ENCODE results near the gene DCLK1. TPM values are rescaled to one million over a fixed set of nuclear protein-coding genes. Genes with fewer than 3 reads are reported as not detected.

The DCLK1 gene
- total RNA-seq, 2 donors from 2014 or later = 3.8 to 3.9 TPM

GRCh38 chr13:35785576-35786303, 345.4 kb downstream of the DCLK1 start:
- Histone ChIP-seq H3K4me1 (replicated peaks) (no peaks in the 10 kb centered on the region), H3K36me3 (no peaks in the 10 kb centered on the region), H3K27me3 (replicated peaks; ENCODE audit: insufficient read depth) (no peaks in the 10 kb centered on the region), H3K27ac (no peak overlapping the region), H3K4me3 (no peak overlapping the region), H3K9me3 (no peaks in the 10 kb centered on the region)
- no peak for TF ChIP-seq POLR2A (IDR thresholded peaks at IDR 0.05)
- no peak for TF ChIP-seq POLR2AphosphoS5 (IDR thresholded peaks at IDR 0.05)
- TF ChIP-seq, protein P1, sequence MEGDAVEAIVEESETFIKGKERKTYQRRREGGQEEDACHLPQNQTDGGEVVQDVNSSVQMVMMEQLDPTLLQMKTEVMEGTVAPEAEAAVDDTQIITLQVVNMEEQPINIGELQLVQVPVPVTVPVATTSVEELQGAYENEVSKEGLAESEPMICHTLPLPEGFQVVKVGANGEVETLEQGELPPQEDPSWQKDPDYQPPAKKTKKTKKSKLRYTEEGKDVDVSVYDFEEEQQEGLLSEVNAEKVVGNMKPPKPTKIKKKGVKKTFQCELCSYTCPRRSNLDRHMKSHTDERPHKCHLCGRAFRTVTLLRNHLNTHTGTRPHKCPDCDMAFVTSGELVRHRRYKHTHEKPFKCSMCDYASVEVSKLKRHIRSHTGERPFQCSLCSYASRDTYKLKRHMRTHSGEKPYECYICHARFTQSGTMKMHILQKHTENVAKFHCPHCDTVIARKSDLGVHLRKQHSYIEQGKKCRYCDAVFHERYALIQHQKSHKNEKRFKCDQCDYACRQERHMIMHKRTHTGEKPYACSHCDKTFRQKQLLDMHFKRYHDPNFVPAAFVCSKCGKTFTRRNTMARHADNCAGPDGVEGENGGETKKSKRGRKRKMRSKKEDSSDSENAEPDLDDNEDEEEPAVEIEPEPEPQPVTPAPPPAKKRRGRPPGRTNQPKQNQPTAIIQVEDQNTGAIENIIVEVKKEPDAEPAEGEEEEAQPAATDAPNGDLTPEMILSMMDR (IDR thresholded peaks at IDR 0.05) = no peak
- DNase-seq (ENCODE audit: low spot score) = no peak
- intact Hi-C loops (cut with DNase I) = no loop called here
- WGBS = 63% methylated on average over 12 of the region's 12 CpGs

DNA sequence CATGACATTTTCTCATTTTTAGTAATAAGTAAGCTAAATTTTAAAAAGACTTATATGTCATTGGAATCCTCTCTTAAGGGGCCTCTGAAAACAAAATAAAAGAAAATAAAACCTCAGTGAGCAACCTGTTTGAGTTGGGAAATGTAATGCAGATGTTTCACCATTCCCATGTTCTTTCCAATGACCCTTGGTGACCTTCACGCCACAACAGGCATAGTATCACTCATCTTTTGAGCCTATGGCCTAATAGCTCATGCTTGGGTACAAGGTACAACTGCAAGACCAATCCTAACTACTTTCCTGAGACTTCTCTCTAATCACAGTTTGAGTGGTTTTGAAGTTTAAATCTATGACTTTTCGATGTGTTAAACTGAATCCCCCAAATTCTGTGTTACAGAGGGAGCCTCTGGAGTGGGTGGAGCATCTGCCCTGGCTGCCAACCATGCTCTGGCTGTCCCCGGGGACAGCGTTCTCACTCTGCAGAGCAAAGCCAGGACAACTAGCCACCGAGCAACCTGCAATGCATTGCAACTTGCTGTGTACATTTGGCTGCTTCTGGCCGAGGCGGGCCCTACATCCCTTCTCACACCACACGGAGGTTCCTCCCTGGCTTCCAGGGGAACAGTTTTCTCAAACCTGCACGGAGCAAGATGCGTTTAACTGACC, 346.8 kb downstream of the DCLK1 start:
- DNase-seq (ENCODE audit: low spot score) = no peak
- Histone ChIP-seq H3K4me3 (no peak overlapping the region), H3K36me3 (no peaks in the 10 kb centered on the region), H3K4me1 (replicated peaks) (no peaks in the 10 kb centered on the region), H3K9me3 (no peaks in the 10 kb centered on the region), H3K27ac (no peak overlapping the region), H3K27me3 (replicated peaks; ENCODE audit: insufficient read depth) (no peaks in the 10 kb centered on the region)
- intact Hi-C loops (cut with DNase I) = no loop called here
- TF ChIP-seq POLR2AphosphoS5 (IDR thresholded peaks at IDR 0.05) (no peak), POLR2A (IDR thresholded peaks at IDR 0.05) (no peak)
- TF ChIP-seq, protein P1 (IDR thresholded peaks at IDR 0.05) = no peak
- 89% methylated on average over 10 of the region's 10 CpGs for WGBS

GRCh38 chr13:35782793-35783192, 348.4 kb downstream of the DCLK1 start:
- Histone ChIP-seq H3K27me3 (replicated peaks; ENCODE audit: insufficient read depth) (no peaks in the 10 kb centered on the region), H3K27ac (no peak overlapping the region), H3K36me3 (no peaks in the 10 kb centered on the region), H3K4me1 (replicated peaks) (no peaks in the 10 kb centered on the region), H3K9me3 (no peaks in the 10 kb centered on the region), H3K4me3 (no peak overlapping the region)
- WGBS = 98% methylated on average over 2 of the region's 2 CpGs
- no peak for DNase-seq (ENCODE audit: low spot score)
- intact Hi-C loops (cut with DNase I) = no loop called here
- no peak for TF ChIP-seq POLR2A (IDR thresholded peaks at IDR 0.05)

- H3K4me1 ChIP-seq (replicated peaks) = peaks cover 3% of the 10 kb centered on the region
- H3K4me3 ChIP-seq = no peak overlapping the region
- no peaks in the 10 kb centered on the region for H3K9me3 ChIP-seq
- H3K36me3 ChIP-seq = no peaks in the 10 kb centered on the region
- 76% methylated on average over 7 of the region's 7 CpGs for WGBS
- intact Hi-C loops (cut with DNase I) = no loop called here
- DNase-seq (ENCODE audit: low spot score) = no peak
- TF ChIP-seq, protein P1 (IDR thresholded peaks at IDR 0.05) = no peak
- TF ChIP-seq POLR2AphosphoS5 (IDR thresholded peaks at IDR 0.05) = no peak
- no peak for TF ChIP-seq POLR2A (IDR thresholded peaks at IDR 0.05)
- H3K27me3 ChIP-seq (replicated peaks; ENCODE audit: insufficient read depth) = no peaks in the 10 kb centered on the region
- no peak overlapping the region for H3K27ac ChIP-seq
Observed at GRCh38 chr13:35781036-35782000, 349.9 kb downstream of the DCLK1 start.

DNA sequence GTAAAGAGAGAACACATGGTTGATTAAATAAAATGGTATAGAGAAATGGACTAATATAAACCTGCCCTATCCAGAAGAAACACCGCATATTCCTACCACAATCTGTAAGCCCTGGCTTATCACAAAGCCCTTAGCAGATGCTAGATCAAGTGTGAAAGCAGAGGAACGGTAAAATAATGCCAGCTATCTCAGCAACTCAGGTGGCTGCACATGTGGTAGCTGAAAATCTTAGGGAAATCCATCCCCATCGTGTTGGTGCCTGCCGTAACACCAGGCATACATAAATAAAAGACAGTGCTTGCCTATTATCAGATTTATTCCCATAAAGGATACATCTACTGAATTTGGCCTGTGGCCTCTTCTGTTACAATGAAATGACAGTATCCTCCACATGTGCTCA, 350.6 kb downstream of the DCLK1 start:
- 81% methylated on average over 4 of the region's 4 CpGs for WGBS
- Histone ChIP-seq H3K4me1 (replicated peaks) (peaks cover 3% of the 10 kb centered on the region), H3K27ac (no peak overlapping the region), H3K36me3 (no peaks in the 10 kb centered on the region), H3K27me3 (replicated peaks; ENCODE audit: insufficient read depth) (no peaks in the 10 kb centered on the region), H3K9me3 (no peaks in the 10 kb centered on the region), H3K4me3 (no peak overlapping the region)
- DNase-seq (ENCODE audit: low spot score) = no peak
- intact Hi-C loops (cut with DNase I) = no loop called here
- TF ChIP-seq POLR2AphosphoS5 (IDR thresholded peaks at IDR 0.05) = no peak
- TF ChIP-seq POLR2A (IDR thresholded peaks at IDR 0.05) = no peak
- TF ChIP-seq, protein P1 (IDR thresholded peaks at IDR 0.05) = no peak

Data from prostate gland (tissue), 2 donors.